H1 (cell line): ENCODE results near the gene TRA2A. TPM values are rescaled to one million over a fixed set of nuclear protein-coding genes. Genes with fewer than 3 reads are reported as not detected.

Experiments
- ATF2 ChIP-seq: IDR thresholded peaks from 2 replicates; pipeline ENCODE4 v1.6.1; 2012; ENCODE audit warnings: low read length, inconsistent platforms
- CBX8 ChIP-seq: fragments of 300-800, 300-1000 bp; sonication (generic); IDR thresholded peaks from 2 replicates; pipeline ENCODE4 v1.7.1; 2016; ENCODE audit warnings: low read depth, low read length, borderline replicate concordance
- CHD7 ChIP-seq: fragments of 300-600 bp; sonication (generic); IDR thresholded peaks from 2 replicates; pipeline ENCODE4 v1.7.1; 2012; ENCODE audit warnings: low read length, moderate library complexity, mild to moderate bottlenecking, inconsistent platforms; ENCODE audit not compliant: insufficient replicate concordance
- CREB1 ChIP-seq: IDR thresholded peaks from 2 replicates; pipeline ENCODE4 v1.6.1; 2012; ENCODE audit warnings: inconsistent platforms
- FOSL1 ChIP-seq: IDR thresholded peaks from 2 replicates; pipeline ENCODE4 v1.6.1; 2011; ENCODE audit warnings: mild to moderate bottlenecking, low read depth, low read length, moderate library complexity; ENCODE audit not compliant: insufficient read depth
- KDM1A ChIP-seq: fragments of 200-600, 300-600 bp; sonication (generic); IDR thresholded peaks from 2 replicates; pipeline ENCODE4 v1.7.1; 2016; ENCODE audit warnings: mild to moderate bottlenecking, low read length, borderline replicate concordance
- PHF8 ChIP-seq: fragments of 200-600 bp; sonication (generic); conservative IDR thresholded peaks from 2 replicates; pipeline ENCODE4 v1.7.1; 2012; ENCODE audit warnings: low read depth, mild to moderate bottlenecking, inconsistent platforms, low read length, moderate library complexity
- TAF7 ChIP-seq: optimal IDR thresholded peaks from 2 replicates; pipeline ENCODE3; 2011; ENCODE audit warnings: low read depth, mild to moderate bottlenecking, inconsistent platforms, low read length, moderate library complexity, borderline replicate concordance
- polyA plus RNA-seq, 7 experiments: library from polyadenylated mRNA; depleted of rRNA in 3 of 7; stranded (reverse) in 5 of 7; unstranded in 2 of 7; fragments of >200 nt in 5 of 7; fragments of 200-250 nt in 2 of 7; gene quantifications; 1 replicate in 5 of 7; 2 replicates in 1 of 7; 4 replicates in 1 of 7; pipeline versions ENCODE4 v1.2.1 to v1.2.3, GENCODE V29; 2011 to 2013; ENCODE audit warnings: missing spikeins in 2 of 7, mixed read lengths in 2 of 7
- total RNA-seq: library from RNA; stranded (reverse); fragmentation: NEBNext Ultra II Directional; extraction: Animal tissue kit (Norgen Biotek cat#: 25700); gene quantifications from 2 replicates; pipeline ENCODE4 v1.2.1, GENCODE V29; 2021

Gene TRA2A
- total and polyA plus RNA-seq, 2 of the 8 experiments (the other 6 are each of a cell fraction or from before 2014, with no cell fraction given), result 116 to 125 TPM

GRCh38 chr7:23474094-23474828 lies 57.5 kb downstream of the TRA2A start (continued):
- TF ChIP-seq CHD7 (no peak), CREB1 (peak; percentile 24; the same call in 1 of the 2 replicates), KDM1A (no peak), FOSL1 (no peak), CBX8 (no peak), PHF8 (peak; percentile 81), ATF2 (no peak), TAF7 (peak; percentile 61)
